GM23338 (cell line): ENCODE measurements around the gene FMR1NB. TPM values are rescaled to one million over a fixed set of nuclear protein-coding genes. Genes with fewer than 3 reads are reported as not detected.

ENCODE experiments used
- ATAC-seq: fragments of 200-7000 bp; cut with Tn5 transposase; 3 replicates; pipeline ENCODE4 v1.9.1; 2020
- DNase-seq: peaks from one replicate; pipeline ENCODE4 v3.0.0-alpha.2; 2015; ENCODE audit warnings: low spot score
- H2AFZ ChIP-seq: fragments of 200-600 bp; sonication (generic); 2 replicates; pipeline ENCODE4 v1.8.0; 2016; ENCODE audit warnings: antibody characterized with exemption, mild to moderate bottlenecking, moderate library complexity
- H3F3A ChIP-seq: fragments of 200-600 bp; sonication (generic); replicated peaks from 2 replicates; pipeline ENCODE4 v1.8.0; 2017; ENCODE audit warnings: antibody characterized with exemption, mixed run types, low read depth
- H3K27ac ChIP-seq: fragments of 200-600 bp; sonication (generic); 2 replicates; pipeline ENCODE4 v1.6.1; 2016; ENCODE audit warnings: low read depth
- H3K27me3 ChIP-seq: fragments of 200-600 bp; sonication (generic); 2 replicates; pipeline ENCODE4 v1.8.0; 2016; ENCODE audit warnings: mild to moderate bottlenecking, mixed run types, moderate library complexity; ENCODE audit not compliant: insufficient read depth
- H3K36me3 ChIP-seq: fragments of 200-600 bp; sonication (generic); 2 replicates; pipeline ENCODE4 v1.8.0; 2016; ENCODE audit warnings: mild to moderate bottlenecking; ENCODE audit not compliant: insufficient read depth
- H3K4me1 ChIP-seq: fragments of 200-600 bp; sonication (generic); 2 replicates; pipeline ENCODE4 v1.8.0; 2016; ENCODE audit warnings: mild to moderate bottlenecking, moderate library complexity; ENCODE audit not compliant: insufficient read depth
- H3K4me2 ChIP-seq: fragments of 200-600 bp; sonication (generic); 2 replicates; pipeline ENCODE4 v1.7.1; 2017; ENCODE audit warnings: mixed run types
- H3K4me3 ChIP-seq: fragments of 200-600 bp; sonication (generic); 2 replicates; pipeline ENCODE4 v1.6.1; 2016; ENCODE audit warnings: mixed run types
- H3K79me2 ChIP-seq: fragments of 200-600 bp; sonication (generic); replicated peaks from 2 replicates; pipeline ENCODE4 v1.8.0; 2017; ENCODE audit warnings: mild to moderate bottlenecking; ENCODE audit not compliant: insufficient read depth
- H3K9me2 ChIP-seq: fragments of 200-600 bp; sonication (generic); 2 replicates; pipeline ENCODE4 v1.8.0; 2017; ENCODE audit not compliant: insufficient read depth
- H4K20me1 ChIP-seq: fragments of 200-600 bp; sonication (generic); replicated peaks from 2 replicates; pipeline ENCODE4 v1.8.0; 2017; ENCODE audit warnings: mild to moderate bottlenecking; ENCODE audit not compliant: insufficient read depth
- H3K27ac Mint-ChIP-seq: 2 replicates; pipeline ENCODE4 v1.8.0; 2020; ENCODE audit warnings: inconsistent platforms, mild to moderate bottlenecking, moderate library complexity, mixed read lengths
- H3K27me3 Mint-ChIP-seq: 3 replicates; pipeline ENCODE4 v1.8.0; 2022; ENCODE audit warnings: low read depth, mild to moderate bottlenecking, moderate library complexity, mixed read lengths, inconsistent platforms; ENCODE audit not compliant: insufficient read depth, poor library complexity
- H3K36me3 Mint-ChIP-seq: 3 replicates; pipeline ENCODE4 v1.8.0; 2021; ENCODE audit warnings: low read depth, mild to moderate bottlenecking, inconsistent platforms, moderate library complexity, mixed read lengths
- H3K4me1 Mint-ChIP-seq: 3 replicates; pipeline ENCODE4 v1.8.0; 2020; ENCODE audit warnings: mild to moderate bottlenecking, inconsistent platforms, mixed read lengths
- H3K4me3 Mint-ChIP-seq: 3 replicates; pipeline ENCODE4 v1.8.0; 2021; ENCODE audit warnings: moderate library complexity, mild to moderate bottlenecking, inconsistent platforms, mixed read lengths
- H3K9me3 Mint-ChIP-seq: 3 replicates; pipeline ENCODE4 v1.8.0; 2020; ENCODE audit warnings: moderate library complexity, mild to moderate bottlenecking, inconsistent platforms, mixed read lengths
- CREB1 ChIP-seq: fragments of 250-450 bp; sonication (Bioruptor Pico); IDR thresholded peaks from 2 replicates; pipeline ENCODE4 v1.5.0; 2020; ENCODE audit warnings: low read depth, mild to moderate bottlenecking, moderate library complexity
- EZH2 ChIP-seq: fragments of 200-600 bp; sonication (generic); IDR thresholded peaks from one replicate; pipeline ENCODE4 v1.8.0; 2017; ENCODE audit warnings: antibody characterized with exemption, mild to moderate bottlenecking, low read depth; ENCODE audit not compliant: unreplicated experiment
- NANOG ChIP-seq: IDR thresholded peaks from 2 replicates; pipeline ENCODE4 v1.6.1; 2016; ENCODE audit warnings: antibody characterized with exemption, borderline replicate concordance
- POLR2AphosphoS5 ChIP-seq: IDR thresholded peaks from 2 replicates; pipeline ENCODE4 v1.6.1; 2016; ENCODE audit warnings: antibody characterized with exemption, low read depth
- ZNF114 ChIP-seq: fragments of 250-450 bp; sonication (Bioruptor Pico); IDR thresholded peaks from 2 replicates; pipeline ENCODE4 v1.5.0; 2020; ENCODE audit warnings: mild to moderate bottlenecking, moderate library complexity
- ZNF331 ChIP-seq: fragments of 250-450 bp; sonication (Bioruptor Pico); IDR thresholded peaks from 2 replicates; pipeline ENCODE4 v1.5.0; 2020; ENCODE audit warnings: low read depth, mild to moderate bottlenecking, moderate library complexity
- polyA plus RNA-seq: library from polyadenylated mRNA; unstranded; fragments of >200 nt; fragmentation: Nextera tagmentation; extraction: Ambion mirVana; gene quantifications from 2 replicates; pipeline ENCODE4 v1.2.1, GENCODE V29; 2016
- total RNA-seq: library from RNA; depleted of rRNA; stranded (reverse); fragments of >200 nt; shearing (Covaris generic); gene quantifications from 2 replicates; pipeline ENCODE4 v1.2.3, GENCODE V29; 2014
- TF ChIP-seq, protein P1 (sequence below): fragments of 250-450 bp; sonication (Bioruptor Pico); IDR thresholded peaks from 2 replicates; pipeline ENCODE4 v1.5.0; 2020; ENCODE audit warnings: mild to moderate bottlenecking, moderate library complexity

The FMR1NB gene
- total and polyA plus RNA-seq, 2 experiments from 2014 or later = not detected

DNA sequence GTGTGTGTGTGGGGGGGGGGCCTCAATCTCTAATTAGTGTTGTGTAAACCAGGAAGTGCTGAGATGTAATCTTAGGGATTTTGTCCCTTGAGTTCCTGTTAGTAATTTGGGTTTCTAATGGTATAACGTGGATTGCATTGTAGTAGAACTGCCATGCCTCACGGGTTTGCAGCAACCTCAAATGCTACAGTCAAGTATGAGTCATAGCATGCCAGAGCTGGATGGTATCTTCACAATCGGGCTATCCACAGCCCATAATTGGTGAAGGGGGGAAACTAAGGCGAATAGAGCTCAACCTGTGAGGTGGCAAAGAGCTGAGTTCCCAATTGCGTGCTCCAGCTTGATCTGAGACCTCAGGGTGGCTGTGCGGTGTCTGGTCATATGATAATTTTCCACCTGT lies 2.2 kb upstream of the FMR1NB start (continued):
- no peak for TF ChIP-seq NANOG
- TF ChIP-seq, protein P1, sequence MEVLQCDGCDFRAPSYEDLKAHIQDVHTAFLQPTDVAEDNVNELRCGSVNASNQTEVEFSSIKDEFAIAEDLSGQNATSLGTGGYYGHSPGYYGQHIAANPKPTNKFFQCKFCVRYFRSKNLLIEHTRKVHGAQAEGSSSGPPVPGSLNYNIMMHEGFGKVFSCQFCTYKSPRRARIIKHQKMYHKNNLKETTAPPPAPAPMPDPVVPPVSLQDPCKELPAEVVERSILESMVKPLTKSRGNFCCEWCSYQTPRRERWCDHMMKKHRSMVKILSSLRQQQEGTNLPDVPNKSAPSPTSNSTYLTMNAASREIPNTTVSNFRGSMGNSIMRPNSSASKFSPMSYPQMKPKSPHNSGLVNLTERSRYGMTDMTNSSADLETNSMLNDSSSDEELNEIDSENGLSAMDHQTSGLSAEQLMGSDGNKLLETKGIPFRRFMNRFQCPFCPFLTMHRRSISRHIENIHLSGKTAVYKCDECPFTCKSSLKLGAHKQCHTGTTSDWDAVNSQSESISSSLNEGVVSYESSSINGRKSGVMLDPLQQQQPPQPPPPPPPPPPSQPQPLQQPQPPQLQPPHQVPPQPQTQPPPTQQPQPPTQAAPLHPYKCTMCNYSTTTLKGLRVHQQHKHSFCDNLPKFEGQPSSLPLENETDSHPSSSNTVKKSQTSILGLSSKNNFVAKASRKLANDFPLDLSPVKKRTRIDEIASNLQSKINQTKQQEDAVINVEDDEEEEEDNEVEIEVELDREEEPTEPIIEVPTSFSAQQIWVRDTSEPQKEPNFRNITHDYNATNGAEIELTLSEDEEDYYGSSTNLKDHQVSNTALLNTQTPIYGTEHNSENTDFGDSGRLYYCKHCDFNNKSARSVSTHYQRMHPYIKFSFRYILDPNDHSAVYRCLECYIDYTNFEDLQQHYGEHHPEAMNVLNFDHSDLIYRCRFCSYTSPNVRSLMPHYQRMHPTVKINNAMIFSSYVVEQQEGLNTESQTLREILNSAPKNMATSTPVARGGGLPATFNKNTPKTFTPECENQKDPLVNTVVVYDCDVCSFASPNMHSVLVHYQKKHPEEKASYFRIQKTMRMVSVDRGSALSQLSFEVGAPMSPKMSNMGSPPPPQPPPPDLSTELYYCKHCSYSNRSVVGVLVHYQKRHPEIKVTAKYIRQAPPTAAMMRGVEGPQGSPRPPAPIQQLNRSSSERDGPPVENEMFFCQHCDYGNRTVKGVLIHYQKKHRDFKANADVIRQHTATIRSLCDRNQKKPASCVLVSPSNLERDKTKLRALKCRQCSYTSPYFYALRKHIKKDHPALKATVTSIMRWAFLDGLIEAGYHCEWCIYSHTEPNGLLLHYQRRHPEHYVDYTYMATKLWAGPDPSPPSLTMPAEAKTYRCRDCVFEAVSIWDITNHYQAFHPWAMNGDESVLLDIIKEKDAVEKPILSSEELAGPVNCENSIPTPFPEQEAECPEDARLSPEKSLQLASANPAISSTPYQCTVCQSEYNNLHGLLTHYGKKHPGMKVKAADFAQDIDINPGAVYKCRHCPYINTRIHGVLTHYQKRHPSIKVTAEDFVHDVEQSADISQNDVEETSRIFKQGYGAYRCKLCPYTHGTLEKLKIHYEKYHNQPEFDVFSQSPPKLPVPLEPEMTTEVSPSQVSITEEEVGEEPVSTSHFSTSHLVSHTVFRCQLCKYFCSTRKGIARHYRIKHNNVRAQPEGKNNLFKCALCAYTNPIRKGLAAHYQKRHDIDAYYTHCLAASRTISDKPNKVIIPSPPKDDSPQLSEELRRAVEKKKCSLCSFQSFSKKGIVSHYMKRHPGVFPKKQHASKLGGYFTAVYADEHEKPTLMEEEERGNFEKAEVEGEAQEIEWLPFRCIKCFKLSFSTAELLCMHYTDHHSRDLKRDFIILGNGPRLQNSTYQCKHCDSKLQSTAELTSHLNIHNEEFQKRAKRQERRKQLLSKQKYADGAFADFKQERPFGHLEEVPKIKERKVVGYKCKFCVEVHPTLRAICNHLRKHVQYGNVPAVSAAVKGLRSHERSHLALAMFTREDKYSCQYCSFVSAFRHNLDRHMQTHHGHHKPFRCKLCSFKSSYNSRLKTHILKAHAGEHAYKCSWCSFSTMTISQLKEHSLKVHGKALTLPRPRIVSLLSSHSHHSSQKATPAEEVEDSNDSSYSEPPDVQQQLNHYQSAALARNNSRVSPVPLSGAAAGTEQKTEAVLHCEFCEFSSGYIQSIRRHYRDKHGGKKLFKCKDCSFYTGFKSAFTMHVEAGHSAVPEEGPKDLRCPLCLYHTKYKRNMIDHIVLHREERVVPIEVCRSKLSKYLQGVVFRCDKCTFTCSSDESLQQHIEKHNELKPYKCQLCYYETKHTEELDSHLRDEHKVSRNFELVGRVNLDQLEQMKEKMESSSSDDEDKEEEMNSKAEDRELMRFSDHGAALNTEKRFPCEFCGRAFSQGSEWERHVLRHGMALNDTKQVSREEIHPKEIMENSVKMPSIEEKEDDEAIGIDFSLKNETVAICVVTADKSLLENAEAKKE (CRISPR knock-in tag) = no peak
- no peak for TF ChIP-seq ZNF331
- TF ChIP-seq ZNF114 (CRISPR knock-in tag) = no peak
- no peak for TF ChIP-seq CREB1 (CRISPR knock-in tag)
- no peak for TF ChIP-seq EZH2
- TF ChIP-seq POLR2AphosphoS5 = no peak

DNA sequence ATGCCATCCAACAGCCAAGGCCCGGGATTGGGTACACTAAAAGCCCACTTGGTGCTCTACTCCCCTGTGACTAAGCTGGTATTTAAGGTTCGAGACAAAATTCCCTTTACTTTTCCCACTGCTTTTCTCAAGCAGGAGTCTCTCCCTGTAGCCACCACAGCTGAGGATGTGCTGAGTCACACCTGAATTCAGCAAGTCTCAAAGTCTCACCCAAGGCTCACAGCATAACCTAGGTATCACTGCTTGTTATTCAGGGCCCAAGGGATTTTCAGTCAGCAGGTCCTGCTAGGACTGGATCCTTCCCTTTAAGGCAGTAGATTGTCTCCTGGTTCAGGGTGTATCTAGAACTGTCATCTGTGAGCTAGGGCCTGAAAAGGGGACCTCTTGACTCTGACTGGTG lies 39.2 kb downstream of the FMR1NB start:
- ATAC-seq (no peak), DNase-seq (no peak)
- TF ChIP-seq NANOG (no peak), EZH2 (no peak), POLR2AphosphoS5 (no peak)
- Histone ChIP-seq H3K27me3 (no peaks in the 10 kb centered on the region), H3F3A (no peaks in the 10 kb centered on the region), H3K9me2 (no peaks in the 10 kb centered on the region), H3K79me2 (no peaks in the 10 kb centered on the region), H3K4me3 (no peak overlapping the region), H3K4me2 (no peak overlapping the region), H4K20me1 (no peaks in the 10 kb centered on the region), H3K4me1 (no peaks in the 10 kb centered on the region), H2AFZ (no peak overlapping the region), H3K27ac (no peak overlapping the region), H3K36me3 (no peaks in the 10 kb centered on the region)
- Mint-ChIP-seq H3K36me3 (no peaks in the 10 kb centered on the region), H3K4me3 (no peak overlapping the region), H3K27me3 (no peaks in the 10 kb centered on the region), H3K4me1 (no peaks in the 10 kb centered on the region), H3K9me3 (no peaks in the 10 kb centered on the region; the same call in 2 of the 3 replicates), H3K27ac (no peak overlapping the region)
